ENCODE data around the gene KIF17. TPM values are rescaled to one million over a fixed set of nuclear protein-coding genes. Genes with fewer than 3 reads are reported as not detected.

Gene KIF17
- polyA plus RNA-seq, 2 of the 4 experiments (the other 2 are of a cell fraction): 0.78 to 1.0 TPM

GRCh38 chr1:20695515-20695914 lies 22.3 kb downstream of the KIF17 start:
- ATAC-seq (no peak), DNase-seq (ENCODE audit: low read depth in 1 of 2, low spot score in 1 of 2) (no peak), FAIRE-seq (no peak)
- POLR2A ChIA-PET: no interaction called here
- TF ChIP-seq NPAS2 (CRISPR knock-in tag; IDR thresholded peaks at IDR 0.05; ENCODE audit: borderline replicate concordance) (no peak), EHF (CRISPR knock-in tag; IDR thresholded peaks at IDR 0.05) (no peak), ESRRA (IDR thresholded peaks at IDR 0.05; ENCODE audit: borderline replicate concordance, low read length) (no peak), CBX2 (IDR thresholded peaks at IDR 0.05; ENCODE audit: borderline replicate concordance, low read depth) (no peak), SREBF2 (IDR thresholded peaks at IDR 0.05) (no peak), HOXB5 (CRISPR knock-in tag; IDR thresholded peaks at IDR 0.05) (no peak), RAD21 (conservative IDR thresholded peaks at IDR 0.05 in 1 of 2, IDR thresholded peaks at IDR 0.05 in 1 of 2) (no peak), TP53 (CRISPR knock-in tag; IDR thresholded peaks at IDR 0.05) (no peak), POLR2A (IDR thresholded peaks at IDR 0.05; ENCODE audit: low read length) (no peak), EHMT2 (IDR thresholded peaks at IDR 0.05; ENCODE audit: low read depth) (no peak), HEYL (CRISPR knock-in tag; IDR thresholded peaks at IDR 0.05) (no peak), NR3C1 (IDR thresholded peaks at IDR 0.05) (no peak), CEBPB (IDR thresholded peaks at IDR 0.05) (no peak)
- WGBS (ENCODE audit: missing lambda C conversion rate): 84% methylated on average over 10 of the region's 10 CpGs
- H3K4me1 ChIP-seq: peaks cover 28% of the 10 kb centered on the region
- no peak overlapping the region for H3K4me3 ChIP-seq
- CTCF ChIA-PET: interaction anchor here (0.7 to 5.0 kb wide), 10 partner anchors 9 to 542 kb away, joined by 3 to 55 read pairs (median 7); partner anchors contain the start of gene HP1BP3
- no peak overlapping the region; the same call in 2 of the 3 replicates for H3K4me2 ChIP-seq
- no peaks in the 10 kb centered on the region for H3K9me3 ChIP-seq
- peak overlapping the region; percentile 97; a peak in 3 of 6 replicates for H3K27ac ChIP-seq

- no peak overlapping the region; a peak in 1 of 6 replicates for H3K27ac ChIP-seq
- no peak overlapping the region for H3K4me2 ChIP-seq
- no peak for TF ChIP-seq TP53 (CRISPR knock-in tag; IDR thresholded peaks at IDR 0.05)
- TF ChIP-seq NR3C1 (IDR thresholded peaks at IDR 0.05): no peak
- TF ChIP-seq USF2 (IDR thresholded peaks at IDR 0.05): no peak
- no peak for TF ChIP-seq FOSB (CRISPR knock-in tag; IDR thresholded peaks at IDR 0.05)
- TF ChIP-seq BCL3 (IDR thresholded peaks at IDR 0.05): no peak
- TF ChIP-seq CBX8 (IDR thresholded peaks at IDR 0.05): no peak
- no peak for TF ChIP-seq ELK1 (IDR thresholded peaks at IDR 0.05; ENCODE audit: low read depth, low read length)
- no peak for ATAC-seq
- FAIRE-seq: no peak
- no peak for DNase-seq (ENCODE audit: low read depth in 1 of 2, low spot score in 1 of 2)
- H3K9me3 ChIP-seq: no peaks in the 10 kb centered on the region
- WGBS (ENCODE audit: missing lambda C conversion rate): 93% methylated on average over 2 of the region's 2 CpGs
- no peak overlapping the region for H3K4me3 ChIP-seq
- ChIA-PET POLR2A (no interaction called here), CTCF (interaction anchor here (3.3 kb wide), 1 partner anchor 502 kb away, joined by 15 read pairs; no protein-coding TSS in a partner anchor)
- H3K4me1 ChIP-seq: peaks cover 21% of the 10 kb centered on the region
Observed at GRCh38 chr1:20693623-20694022, 24.2 kb downstream of the KIF17 start.

- ChIA-PET POLR2A (interaction anchor here (0.7 kb wide), 2 partner anchors 323 to 556 kb away, joined by 4 read pairs; no protein-coding TSS in a partner anchor), CTCF (interaction anchor here (1.3 to 3.3 kb wide), 2 partner anchors 11 to 503 kb away, joined by 5 to 15 read pairs; no protein-coding TSS in a partner anchor)
- DNase-seq (ENCODE audit: low read depth in 1 of 2, low spot score in 1 of 2) (no peak), ATAC-seq (no peak), FAIRE-seq (no peak)
- 71% methylated on average over 1 of the region's 1 CpG for WGBS (ENCODE audit: missing lambda C conversion rate)
- Histone ChIP-seq H3K27ac (no peak overlapping the region), H3K4me2 (no peak overlapping the region), H3K4me3 (no peak overlapping the region), H3K4me1 (0 out of 3 replicates have a peak, but pooled peaks cover 3% of the 10 kb centered on the region), H3K9me3 (no peaks in the 10 kb centered on the region)
- no peak for TF ChIP-seq TP53 (CRISPR knock-in tag; IDR thresholded peaks at IDR 0.05)
- no peak for TF ChIP-seq PBX3 (IDR thresholded peaks at IDR 0.05)
- TF ChIP-seq FOSB (CRISPR knock-in tag; IDR thresholded peaks at IDR 0.05): no peak
- no peak for TF ChIP-seq GATA3 (IDR thresholded peaks at IDR 0.05; ENCODE audit: borderline replicate concordance)
- no peak for TF ChIP-seq EHF (CRISPR knock-in tag; IDR thresholded peaks at IDR 0.05)
- TF ChIP-seq CHD4 (IDR thresholded peaks at IDR 0.05; ENCODE audit: borderline replicate concordance): no peak
- TF ChIP-seq POLR2AphosphoS2 (conservative IDR thresholded peaks at IDR 0.05; ENCODE audit: low read length): no peak
- no peak for TF ChIP-seq EP300 (IDR thresholded peaks at IDR 0.05)
- TF ChIP-seq BHLHE40 (IDR thresholded peaks at IDR 0.05; ENCODE audit: low read depth, low read length): no peak
- TF ChIP-seq HES2 (IDR thresholded peaks at IDR 0.05): no peak
- no peak for TF ChIP-seq MAZ (IDR thresholded peaks at IDR 0.05; ENCODE audit: borderline replicate concordance, low read depth, low read length)
- no peak for TF ChIP-seq PHF8 (IDR thresholded peaks at IDR 0.05; ENCODE audit: borderline replicate concordance, low read depth)
- TF ChIP-seq HEYL (CRISPR knock-in tag; IDR thresholded peaks at IDR 0.05): no peak
- no peak for TF ChIP-seq HOXA7 (CRISPR knock-in tag; IDR thresholded peaks at IDR 0.05)
- TF ChIP-seq NPAS2 (CRISPR knock-in tag; IDR thresholded peaks at IDR 0.05; ENCODE audit: borderline replicate concordance): no peak
- TF ChIP-seq CBX2 (IDR thresholded peaks at IDR 0.05; ENCODE audit: borderline replicate concordance, low read depth): no peak
- no peak for TF ChIP-seq RAD21 (conservative IDR thresholded peaks at IDR 0.05 in 1 of 2, IDR thresholded peaks at IDR 0.05 in 1 of 2)
- no peak for TF ChIP-seq ZSCAN20 (CRISPR knock-in tag; IDR thresholded peaks at IDR 0.05)
- no peak for TF ChIP-seq ELK1 (IDR thresholded peaks at IDR 0.05; ENCODE audit: low read depth, low read length)
Observed at GRCh38 chr1:20691872-20692271, 25.9 kb downstream of the KIF17 start.
